ENCODE measurements around the gene TKFC.

- TF ChIP-seq, protein P1, sequence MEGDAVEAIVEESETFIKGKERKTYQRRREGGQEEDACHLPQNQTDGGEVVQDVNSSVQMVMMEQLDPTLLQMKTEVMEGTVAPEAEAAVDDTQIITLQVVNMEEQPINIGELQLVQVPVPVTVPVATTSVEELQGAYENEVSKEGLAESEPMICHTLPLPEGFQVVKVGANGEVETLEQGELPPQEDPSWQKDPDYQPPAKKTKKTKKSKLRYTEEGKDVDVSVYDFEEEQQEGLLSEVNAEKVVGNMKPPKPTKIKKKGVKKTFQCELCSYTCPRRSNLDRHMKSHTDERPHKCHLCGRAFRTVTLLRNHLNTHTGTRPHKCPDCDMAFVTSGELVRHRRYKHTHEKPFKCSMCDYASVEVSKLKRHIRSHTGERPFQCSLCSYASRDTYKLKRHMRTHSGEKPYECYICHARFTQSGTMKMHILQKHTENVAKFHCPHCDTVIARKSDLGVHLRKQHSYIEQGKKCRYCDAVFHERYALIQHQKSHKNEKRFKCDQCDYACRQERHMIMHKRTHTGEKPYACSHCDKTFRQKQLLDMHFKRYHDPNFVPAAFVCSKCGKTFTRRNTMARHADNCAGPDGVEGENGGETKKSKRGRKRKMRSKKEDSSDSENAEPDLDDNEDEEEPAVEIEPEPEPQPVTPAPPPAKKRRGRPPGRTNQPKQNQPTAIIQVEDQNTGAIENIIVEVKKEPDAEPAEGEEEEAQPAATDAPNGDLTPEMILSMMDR (conservative IDR thresholded peaks at IDR 0.05): no peak
- no peak for TF ChIP-seq ZFX (IDR thresholded peaks at IDR 0.05)
These were observed 45.6 kb upstream of the TKFC start for GRCh38 chr11:61287338-61287977.
